Stimulated activated CD8-positive, alpha-beta memory T cell treated with anti-CD3 and anti-CD28 coated beads, Interleukin-7, amount 100 ng/mL, for 4 hours (primary cell): ENCODE results near the gene FRMD6.

Experiments
- DNase-seq, 2 donors: peaks; one replicate each; pipeline ENCODE4 v3.0.0-alpha.2; 2020; ENCODE audit warnings: low read depth in 2 of 2

The FRMD6 gene

GRCh38 chr14:51666826-51667225 is 15.1 kb downstream of the FRMD6 start:
- DNase-seq = no peak

GRCh38 chr14:51668870-51669269 is 17.2 kb downstream of the FRMD6 start:
- DNase-seq = no peak

GRCh38 chr14:51674294-51675002 is 22.7 kb downstream of the FRMD6 start:
- DNase-seq = no peak

- DNase-seq = no peak
These were observed 24.8 kb downstream of the FRMD6 start for GRCh38 chr14:51676549-51676948.

- DNase-seq = no peak
These were observed 25.6 kb downstream of the FRMD6 start for GRCh38 chr14:51677266-51677665.

- DNase-seq = no peak
These were observed 26.0 kb downstream of the FRMD6 start for GRCh38 chr14:51677738-51678137.

GRCh38 chr14:51680031-51680430 is 28.3 kb downstream of the FRMD6 start:
- no peak for DNase-seq

- DNase-seq = no peak
These were observed 29.7 kb downstream of the FRMD6 start for GRCh38 chr14:51681411-51681810.

- DNase-seq = no peak
These were observed 30.7 kb downstream of the FRMD6 start for GRCh38 chr14:51682411-51682810.

- DNase-seq = no peak
These were observed 33.0 kb downstream of the FRMD6 start for GRCh38 chr14:51684760-51685159.

GRCh38 chr14:51691176-51691575 is 39.5 kb downstream of the FRMD6 start:
- DNase-seq = no peak

- no peak for DNase-seq
These were observed 40.9 kb downstream of the FRMD6 start for GRCh38 chr14:51692646-51693045.

- no peak for DNase-seq
These were observed 46.1 kb downstream of the FRMD6 start for GRCh38 chr14:51697848-51698247.

GRCh38 chr14:51701951-51702350 is 50.2 kb downstream of the FRMD6 start:
- DNase-seq = no peak

- DNase-seq = no peak
These were observed 52.1 kb downstream of the FRMD6 start for GRCh38 chr14:51703787-51704186.

GRCh38 chr14:51704545-51704944 is 52.8 kb downstream of the FRMD6 start:
- DNase-seq = no peak

- DNase-seq = no peak
These were observed 55.6 kb downstream of the FRMD6 start for GRCh38 chr14:51707327-51707726.

GRCh38 chr14:51711505-51711904 is 59.8 kb downstream of the FRMD6 start:
- no peak for DNase-seq

- DNase-seq = no peak
These were observed 63.5 kb downstream of the FRMD6 start for GRCh38 chr14:51715250-51715649.

- DNase-seq = no peak
These were observed 64.0 kb downstream of the FRMD6 start for GRCh38 chr14:51715742-51716141.

GRCh38 chr14:51716610-51717009 is 64.9 kb downstream of the FRMD6 start:
- DNase-seq = no peak

GRCh38 chr14:51717766-51718165 is 66.1 kb downstream of the FRMD6 start:
- DNase-seq = no peak

GRCh38 chr14:51719955-51720354 is 68.2 kb downstream of the FRMD6 start:
- DNase-seq = no peak

- no peak for DNase-seq
These were observed 72.3 kb downstream of the FRMD6 start for GRCh38 chr14:51723990-51724389.
